ENCODE measurements around the gene PDIK1L.
"Not testable (repeated sequence)": the region's sequence is repeated elsewhere in the genome, so short reads cannot be mapped to it uniquely, and the experiment has no call there.

Gene PDIK1L

DNA sequence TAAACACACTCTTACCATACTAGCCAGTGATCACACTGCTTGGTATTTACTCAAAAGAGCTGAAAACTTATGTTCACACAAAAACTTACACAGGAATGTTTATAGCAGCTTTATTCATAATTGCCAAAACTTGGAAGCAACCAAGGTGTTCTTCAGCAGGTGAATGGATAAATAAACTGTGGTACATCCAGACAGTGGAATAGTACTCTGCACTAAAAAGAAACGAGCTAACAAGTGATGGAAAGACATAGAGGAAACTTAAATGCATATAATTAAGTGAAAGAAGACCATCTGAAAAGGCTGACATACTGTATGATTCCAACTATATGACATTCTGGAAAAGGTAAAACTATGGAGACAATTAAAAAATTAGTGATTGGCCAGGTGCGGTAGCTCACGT is 20.7 kb upstream of the PDIK1L start:
- DNase-seq (ENCODE audit: low read depth in 2 of 2): no peak

DNA sequence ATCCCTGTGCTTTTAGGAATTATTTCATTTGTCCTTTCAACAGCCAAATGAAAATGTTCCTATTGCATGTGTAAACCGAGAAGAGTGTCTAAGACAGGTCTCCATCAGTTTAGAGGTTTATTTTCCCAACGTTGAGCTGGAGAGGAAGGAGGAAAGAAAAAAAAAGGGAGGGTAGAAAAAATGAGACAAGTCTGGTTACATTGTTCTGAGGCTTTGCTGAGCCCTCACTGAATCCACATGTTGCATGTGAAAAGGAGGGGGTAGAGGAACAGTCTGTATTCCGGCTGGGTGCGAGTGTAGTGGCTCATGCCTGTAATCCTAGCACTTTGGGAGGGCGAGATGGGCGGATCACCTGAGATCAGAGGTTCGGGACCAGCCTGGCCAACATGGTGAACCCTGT is 19.2 kb upstream of the PDIK1L start:
- no peak for DNase-seq (ENCODE audit: low read depth in 2 of 2)

DNA sequence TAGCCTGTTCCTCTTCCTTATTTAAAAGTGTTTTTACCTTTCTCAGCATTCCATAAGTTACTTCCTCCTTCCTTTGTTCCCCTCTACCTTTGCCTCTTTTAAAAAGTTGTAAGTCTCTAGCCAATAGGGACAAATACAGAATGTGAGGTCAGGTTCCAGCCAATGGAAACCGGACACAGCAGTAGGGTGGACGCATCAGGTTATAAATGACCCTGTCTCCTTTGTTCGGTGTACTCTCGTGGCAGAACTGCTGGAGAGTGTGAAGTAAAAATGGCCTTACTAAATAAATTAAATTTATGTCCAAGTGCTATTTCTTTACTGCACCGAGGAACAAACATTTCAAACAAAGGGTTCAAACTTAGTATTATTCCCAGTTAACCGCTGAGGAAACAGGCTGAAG is 18.1 kb upstream of the PDIK1L start:
- DNase-seq (ENCODE audit: low read depth in 2 of 2): not testable (repeated sequence)

DNA sequence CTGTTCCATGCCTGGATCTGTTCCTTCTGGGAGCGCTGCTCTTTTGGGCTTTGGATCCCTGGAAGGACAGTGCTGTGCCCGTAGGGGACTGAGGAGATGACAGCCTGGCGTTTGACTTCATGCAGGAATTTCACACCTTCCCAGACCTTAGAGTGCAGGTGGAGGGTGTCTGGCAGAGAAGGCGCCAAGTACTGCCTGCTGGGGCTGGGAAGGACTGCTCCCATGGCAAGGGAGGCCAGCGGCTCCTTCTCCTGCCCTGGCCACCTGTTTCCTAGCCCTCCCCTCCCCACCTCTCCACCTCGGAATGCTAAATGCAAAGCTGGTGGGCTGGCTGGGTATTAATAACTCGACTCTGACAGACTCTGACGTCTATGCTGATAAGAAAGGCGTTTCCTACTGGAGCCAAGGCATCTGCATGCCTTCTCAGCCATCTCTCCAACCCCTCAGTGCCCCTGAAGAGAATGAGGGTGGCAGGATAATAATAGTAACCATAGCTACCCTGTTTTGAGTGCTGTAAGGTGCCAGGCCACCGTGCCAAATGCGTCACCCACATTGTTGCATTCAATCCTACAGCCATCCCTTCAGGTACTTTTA is 17.5 kb upstream of the PDIK1L start:
- no peak for DNase-seq (ENCODE audit: low read depth in 2 of 2)

DNA sequence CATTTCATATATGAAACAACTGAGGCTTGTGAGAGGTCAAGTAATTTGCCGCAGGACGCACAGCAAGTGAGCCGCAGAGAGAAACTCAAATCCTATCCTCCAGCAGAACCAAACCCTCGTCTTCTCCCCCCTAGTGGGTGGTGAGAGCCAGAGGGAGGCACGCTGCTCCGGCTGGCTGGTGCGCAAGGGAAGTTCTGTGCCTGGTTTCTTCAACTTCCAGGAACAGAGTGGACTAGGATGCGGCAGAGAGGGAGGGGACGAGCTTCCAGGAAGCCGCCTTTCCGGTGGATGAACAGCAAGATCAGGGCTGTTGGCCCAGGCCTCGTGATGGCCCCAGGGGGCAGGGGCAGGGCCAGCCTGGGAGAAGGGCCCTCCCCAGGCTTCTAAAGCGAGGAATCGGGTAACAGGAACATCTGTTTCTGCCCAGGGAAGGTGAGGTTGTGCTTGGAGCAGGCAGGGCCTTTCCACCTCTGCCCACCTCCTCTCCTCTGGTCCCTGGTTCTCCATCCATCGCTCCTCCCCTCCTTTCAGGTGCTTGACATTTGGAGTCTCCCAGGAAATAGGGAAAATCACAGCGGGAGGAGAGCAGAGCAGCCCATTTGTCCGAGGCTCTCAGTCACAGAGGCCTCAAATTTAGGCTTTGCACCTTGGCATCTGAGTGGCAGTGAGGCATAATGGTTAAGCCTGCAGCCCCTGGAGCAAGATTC is 16.8 kb upstream of the PDIK1L start:
- no peak for DNase-seq (ENCODE audit: low read depth in 2 of 2)

DNA sequence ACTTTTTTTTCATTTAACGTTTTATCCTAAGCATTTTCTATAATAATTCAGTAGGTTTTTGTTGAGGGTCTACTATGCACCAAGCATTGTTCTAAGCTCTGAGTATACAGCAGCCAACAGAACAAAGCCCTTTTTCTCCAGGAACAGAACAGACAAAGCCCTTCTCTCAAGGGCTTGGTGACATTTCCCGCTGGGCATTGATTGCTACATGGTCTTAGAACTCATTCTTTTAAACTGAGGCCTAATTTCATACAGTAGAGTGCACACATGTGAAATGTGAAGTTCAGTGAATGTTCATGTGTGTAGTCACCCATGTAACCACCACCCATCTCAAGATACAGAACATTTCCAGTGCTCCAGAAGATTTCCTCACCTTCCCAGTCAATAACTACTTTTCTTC is 15.2 kb upstream of the PDIK1L start:
- no peak for DNase-seq (ENCODE audit: low read depth in 2 of 2)

DNA sequence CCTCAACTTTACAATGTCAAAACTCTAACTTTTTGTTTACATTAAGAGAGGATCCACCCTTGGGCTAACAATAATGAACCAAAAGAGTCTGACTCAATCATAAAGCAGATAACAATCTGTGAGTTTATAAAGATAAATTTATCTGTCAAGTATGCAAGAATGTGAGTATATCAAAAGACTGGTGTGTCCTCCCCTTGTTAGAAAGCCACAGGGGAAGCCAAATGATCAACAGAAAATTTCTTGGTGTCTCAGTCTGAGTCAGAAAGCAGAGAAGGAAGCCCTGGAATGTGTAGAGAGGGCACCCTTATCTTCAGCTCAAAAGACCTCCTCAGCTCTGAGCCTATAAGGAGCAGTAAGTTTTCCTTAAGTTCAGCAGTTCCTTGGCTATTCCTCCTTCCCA is 13.9 kb upstream of the PDIK1L start:
- DNase-seq (ENCODE audit: low read depth in 2 of 2): no peak

DNA sequence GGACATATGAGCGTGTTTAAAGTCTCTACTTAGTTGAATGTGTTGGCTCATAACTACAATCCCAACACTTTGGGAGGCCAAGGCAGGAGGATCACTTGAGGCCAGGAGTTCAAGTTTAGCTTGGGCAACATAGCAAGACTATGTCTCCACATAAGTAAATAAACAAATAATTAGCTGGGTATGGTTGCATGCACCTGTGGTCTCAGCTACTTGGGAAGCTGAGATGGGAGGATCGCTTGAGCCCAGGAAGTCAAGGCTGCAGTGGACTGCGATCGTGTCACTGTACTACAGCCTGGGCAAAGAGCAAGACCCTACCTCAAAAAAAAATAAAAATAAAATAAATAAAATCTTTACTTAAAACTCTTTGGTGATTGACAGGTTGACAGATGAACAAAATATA is 13.0 kb upstream of the PDIK1L start:
- no peak for DNase-seq (ENCODE audit: low read depth in 2 of 2)

DNA sequence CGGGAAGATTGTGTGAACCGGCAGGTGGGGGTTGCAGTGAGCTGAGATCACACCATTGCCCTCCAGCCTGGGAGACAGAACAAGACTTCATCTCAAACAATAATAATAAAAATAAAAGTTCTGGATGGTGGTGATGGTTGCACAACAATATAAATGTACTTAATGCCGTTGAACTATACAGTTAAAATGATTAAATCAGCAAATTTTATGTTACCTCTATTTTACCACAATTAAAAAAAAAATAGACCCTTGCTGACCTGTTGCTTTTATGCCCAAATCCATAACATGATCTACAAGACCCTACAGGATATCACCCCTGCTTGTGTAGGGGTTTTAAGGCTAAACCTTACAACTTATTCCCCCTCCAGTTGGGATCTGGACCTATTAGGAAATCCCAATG is 11.8 kb upstream of the PDIK1L start:
- no peak for DNase-seq (ENCODE audit: low read depth in 2 of 2)

DNA sequence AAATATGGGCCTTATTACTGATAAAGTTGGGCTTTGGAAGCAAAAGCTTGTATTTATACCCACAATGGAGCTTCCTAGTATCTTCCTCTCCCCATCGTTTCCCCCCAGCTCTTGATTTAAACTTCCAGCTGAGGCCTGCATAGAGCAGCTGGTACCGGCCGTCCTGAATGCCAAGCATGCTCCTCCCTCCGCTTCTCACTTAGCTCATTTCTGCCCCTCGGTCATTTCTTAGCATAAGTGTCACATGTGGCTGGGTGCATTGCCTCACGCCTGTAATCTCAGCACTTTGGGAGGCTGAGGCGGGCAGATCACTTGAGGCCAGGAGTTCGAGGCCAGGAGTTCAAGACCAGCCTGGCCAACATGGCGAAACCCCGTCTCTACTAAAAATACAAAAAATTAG is 11.4 kb upstream of the PDIK1L start:
- not testable (repeated sequence) for DNase-seq (ENCODE audit: low read depth in 2 of 2)

DNA sequence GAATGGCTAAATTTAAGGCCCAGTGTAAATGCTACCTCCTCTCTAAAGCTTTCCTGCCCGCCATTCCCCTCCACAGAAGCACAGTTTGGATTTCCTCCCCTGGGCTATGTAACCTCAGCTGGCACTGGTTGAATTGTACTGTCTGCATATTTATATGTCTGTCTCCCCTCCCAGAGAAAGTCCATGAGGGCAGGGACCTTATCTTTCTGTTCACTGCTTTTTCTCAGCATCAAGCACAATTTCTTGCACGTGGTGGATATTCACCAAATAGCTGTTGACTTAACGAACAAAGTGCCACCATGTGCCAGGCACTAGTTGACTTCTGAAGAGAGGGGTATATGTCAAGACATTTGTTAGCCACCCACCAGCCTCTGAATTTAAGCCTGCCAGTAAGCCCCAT is 9.5 kb upstream of the PDIK1L start:
- no peak for DNase-seq (ENCODE audit: low read depth in 2 of 2)

DNA sequence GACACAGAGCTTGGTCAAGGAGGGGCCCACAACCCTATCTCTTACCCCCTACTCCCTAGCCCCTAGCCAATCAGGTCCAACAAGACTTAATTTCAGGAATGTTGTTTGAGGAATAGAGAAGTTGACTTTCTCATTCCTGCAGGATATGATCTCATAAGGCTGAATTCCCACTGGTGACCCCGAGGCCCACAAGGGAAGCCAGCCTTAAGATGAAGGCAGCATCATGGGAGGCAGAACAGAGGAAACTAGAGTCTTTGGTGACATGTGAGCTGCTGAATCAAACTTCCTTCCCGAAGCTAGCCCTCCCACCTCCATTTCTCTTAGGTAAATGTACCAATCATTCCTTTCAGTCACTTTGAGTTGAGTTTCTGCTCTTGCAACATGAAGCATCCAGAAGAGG is 9.1 kb upstream of the PDIK1L start:
- DNase-seq (ENCODE audit: low read depth in 2 of 2): no peak

DNA sequence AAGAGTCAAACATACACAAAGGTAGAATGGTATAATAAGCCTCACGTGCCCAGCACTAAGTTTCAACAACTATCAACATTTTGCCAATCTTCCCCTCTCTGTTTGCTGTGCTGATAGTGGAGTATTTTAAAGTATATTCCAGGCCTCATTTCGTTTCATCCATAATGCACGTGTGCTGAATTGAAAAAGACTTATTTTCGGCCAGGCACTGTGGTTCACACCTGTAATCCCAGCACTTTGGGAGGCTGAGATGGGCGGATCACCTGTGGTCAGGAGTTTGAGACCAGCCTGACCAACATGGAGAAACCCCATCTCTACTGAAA is 6.4 kb upstream of the PDIK1L start:
- not testable (repeated sequence) for DNase-seq (ENCODE audit: low read depth in 2 of 2)

DNA sequence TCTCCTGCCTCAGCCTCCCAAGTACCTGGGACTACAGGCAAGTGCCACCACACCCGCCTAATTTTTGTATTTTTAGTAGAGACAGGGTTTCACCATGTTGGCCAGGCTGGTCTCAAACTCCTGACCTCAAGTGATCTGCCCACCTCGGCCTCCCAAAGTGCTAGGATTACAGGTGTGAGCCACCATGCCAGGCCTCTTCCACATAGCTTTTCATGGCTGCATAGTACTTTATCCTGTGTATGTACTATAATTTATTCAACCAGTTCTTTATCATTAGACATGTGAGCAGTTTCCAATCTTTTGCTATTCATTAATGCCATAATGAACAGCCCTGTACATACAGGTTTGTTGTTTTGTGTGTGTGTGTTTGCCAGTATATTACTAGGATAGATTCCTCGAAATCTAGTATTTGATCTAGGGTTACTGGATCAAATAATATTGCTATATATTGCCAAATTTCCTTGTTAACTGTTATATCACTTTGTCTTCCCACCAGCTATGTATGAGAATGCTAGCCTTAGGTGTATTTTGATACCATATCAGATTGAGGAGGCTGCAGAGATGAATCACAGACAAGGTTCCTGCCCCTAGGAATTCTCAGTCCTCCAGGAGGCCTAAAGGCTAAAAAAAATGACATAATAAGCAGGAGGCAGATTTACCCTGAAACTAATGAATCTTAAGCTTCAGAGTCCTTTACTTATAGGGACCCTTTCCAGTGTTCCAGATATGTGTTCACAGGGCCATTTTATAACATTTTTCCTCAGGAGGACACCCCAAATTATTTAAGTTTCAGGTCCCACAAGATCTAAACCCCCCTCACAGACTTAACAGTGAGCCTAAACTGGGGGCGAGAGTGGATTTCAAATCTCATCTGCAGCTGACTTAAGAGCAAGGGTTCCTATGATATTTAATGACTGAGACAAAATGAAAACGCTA is 2.1 kb upstream of the PDIK1L start:
- no peak for DNase-seq (ENCODE audit: low read depth in 2 of 2)

DNA sequence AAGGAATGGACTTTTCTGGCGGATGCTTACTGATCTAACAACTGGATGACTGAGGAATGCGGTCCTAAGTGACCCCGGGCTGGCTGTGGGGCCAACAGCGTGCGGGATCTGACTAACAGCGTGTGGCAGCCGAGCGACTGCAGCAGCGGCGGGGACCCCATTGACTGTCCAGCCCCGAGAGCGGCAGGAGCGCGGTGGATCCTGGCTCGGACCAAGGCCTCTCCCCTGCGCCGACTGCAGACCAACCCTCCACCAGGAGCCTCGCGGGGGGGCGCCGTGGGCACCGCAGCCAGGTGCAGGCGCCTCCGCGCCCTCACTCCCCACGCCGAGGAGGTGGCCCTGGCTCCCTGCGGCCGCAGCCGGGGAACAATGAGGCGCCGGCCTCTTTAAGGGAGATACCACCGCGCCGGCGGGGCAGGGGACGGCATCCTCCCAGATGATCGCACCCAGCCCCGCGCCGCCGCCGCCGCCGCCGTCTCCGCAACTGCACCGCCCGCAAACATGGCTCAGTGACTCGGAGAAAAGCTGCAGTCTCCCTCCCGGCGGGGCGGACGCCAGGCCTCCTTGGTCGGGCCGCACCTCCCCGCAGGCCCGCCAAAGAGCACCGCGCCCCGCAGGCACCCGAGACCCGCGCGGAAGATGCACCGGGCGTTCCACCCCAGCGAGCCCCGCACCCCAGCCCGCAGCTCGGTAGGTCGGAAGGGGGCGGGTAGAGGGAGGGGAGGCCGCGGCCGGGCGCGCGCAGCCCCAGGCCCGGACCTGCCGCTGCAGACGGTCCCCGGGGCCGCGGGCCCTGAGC is 694 bp upstream of the PDIK1L start:
- DNase-seq (ENCODE audit: low read depth in 2 of 2): peak; percentile 63 to 65

DNA sequence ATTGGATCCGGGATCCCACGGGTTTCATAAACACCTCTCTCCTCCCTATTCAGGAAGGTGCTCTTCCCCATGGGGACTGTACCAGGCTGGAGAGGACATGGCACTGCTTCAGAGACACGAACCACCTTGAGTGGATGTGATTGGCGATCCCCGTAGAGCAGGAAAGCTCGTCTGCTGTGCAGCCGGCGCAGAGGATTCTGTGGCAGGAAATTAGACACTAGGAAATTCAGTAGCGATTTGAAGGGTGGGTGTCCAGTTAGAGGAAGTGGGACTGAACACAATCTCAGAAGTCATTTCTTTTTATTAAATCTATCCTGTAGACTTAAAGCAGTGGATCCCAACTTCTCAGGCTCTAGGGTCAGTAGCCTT is 767 bp downstream of the PDIK1L start:
- no peak for DNase-seq (ENCODE audit: low read depth in 2 of 2)

DNA sequence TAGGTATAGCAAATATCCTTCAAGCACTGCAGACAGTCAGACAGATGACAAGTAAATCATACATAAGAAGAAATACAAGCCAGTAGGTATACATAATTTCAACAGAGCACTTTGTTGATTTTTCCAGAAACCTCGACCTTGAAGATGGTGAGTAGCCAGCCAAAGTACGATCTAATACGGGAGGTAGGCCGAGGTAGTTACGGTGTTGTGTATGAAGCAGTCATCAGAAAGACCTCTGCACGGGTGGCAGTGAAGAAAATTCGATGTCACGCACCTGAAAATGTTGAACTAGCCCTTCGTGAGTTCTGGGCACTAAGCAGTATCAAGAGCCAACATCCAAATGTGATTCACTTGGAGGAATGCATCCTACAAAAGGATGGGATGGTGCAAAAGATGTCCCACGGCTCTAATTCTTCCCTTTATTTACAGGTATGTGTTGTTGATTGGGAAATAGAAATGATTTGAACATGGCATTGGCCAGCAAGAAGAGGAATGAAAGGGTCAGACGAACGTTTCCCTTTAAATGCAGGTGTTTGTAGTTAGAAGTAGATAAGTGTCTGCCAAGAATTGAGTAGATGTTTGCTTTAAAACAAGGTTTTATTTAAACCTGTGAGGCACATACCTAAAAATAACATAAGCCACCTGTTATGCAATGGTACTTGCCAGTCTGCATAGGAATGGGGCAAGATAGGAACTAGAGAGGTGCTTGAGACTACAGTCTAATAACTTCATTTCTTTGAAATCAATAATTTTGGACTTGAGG is 2.7 kb downstream of the PDIK1L start:
- no peak for DNase-seq (ENCODE audit: low read depth in 2 of 2)

DNA sequence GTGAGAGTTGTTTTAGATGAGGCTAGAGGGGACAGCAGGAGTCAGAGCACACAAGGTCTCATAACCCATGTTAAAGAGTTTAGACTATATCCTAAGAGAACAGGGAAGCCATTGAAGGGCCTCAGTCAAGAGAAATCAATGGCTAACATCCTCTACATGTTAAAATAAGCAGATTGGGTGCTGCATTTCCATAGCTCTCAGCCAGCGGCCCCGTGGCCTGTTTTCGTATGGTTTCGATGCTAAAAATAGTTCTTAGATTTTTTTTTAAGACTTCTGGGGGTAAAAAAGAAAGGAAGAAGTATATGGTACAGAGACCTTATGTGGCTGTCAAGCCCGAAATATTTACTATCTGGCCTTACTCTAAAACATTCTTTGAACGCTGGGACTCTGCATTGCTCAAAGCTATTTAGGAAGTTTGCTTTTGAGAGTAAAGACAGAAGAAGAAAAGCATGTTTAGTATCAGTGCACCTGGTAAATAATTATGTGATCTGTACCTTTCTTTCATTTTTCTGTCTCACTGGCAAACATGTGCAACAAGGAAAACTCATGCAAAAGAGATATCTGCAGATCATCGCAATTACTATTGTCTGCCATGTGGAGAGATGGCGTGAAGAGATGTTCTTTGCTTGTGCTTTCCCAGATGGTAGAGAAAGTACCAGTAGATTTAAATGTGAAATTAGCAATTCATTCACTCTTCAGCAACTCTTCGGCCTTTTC is 8.4 kb downstream of the PDIK1L start:
- no peak for DNase-seq (ENCODE audit: low read depth in 2 of 2)

DNA sequence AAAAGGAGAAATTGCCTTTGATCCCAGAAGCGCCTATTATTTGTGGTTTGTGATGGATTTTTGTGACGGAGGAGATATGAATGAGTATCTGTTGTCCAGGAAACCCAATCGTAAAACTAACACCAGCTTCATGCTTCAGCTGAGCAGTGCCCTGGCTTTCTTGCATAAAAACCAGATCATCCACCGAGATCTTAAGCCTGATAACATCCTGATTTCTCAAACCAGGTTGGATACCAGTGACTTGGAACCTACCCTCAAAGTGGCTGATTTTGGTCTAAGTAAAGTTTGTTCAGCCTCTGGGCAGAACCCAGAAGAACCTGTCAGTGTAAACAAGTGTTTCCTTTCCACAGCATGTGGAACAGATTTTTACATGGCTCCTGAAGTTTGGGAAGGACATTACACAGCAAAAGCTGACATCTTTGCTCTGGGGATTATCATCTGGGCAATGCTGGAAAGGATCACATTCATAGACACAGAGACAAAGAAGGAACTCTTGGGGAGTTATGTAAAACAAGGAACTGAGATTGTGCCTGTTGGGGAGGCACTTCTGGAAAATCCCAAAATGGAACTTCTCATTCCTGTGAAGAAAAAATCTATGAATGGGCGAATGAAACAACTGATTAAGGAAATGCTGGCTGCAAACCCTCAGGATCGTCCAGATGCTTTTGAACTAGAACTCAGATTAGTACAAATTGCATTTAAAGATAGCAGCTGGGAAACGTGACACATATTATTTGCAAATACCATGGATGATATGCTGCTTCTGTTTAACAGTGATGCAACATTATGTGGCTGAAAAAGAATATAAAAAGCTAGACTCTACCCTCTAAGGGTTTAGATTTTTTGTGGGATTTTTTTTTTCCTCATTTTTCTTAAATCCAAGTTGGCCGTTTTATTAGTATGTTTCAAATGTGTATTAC is 10.5 kb downstream of the PDIK1L start:
- DNase-seq (ENCODE audit: low read depth in 2 of 2): no peak
